H1 (cell line): ENCODE measurements around the gene VAT1L. TPM values are rescaled to one million over a fixed set of nuclear protein-coding genes. Genes with fewer than 3 reads are reported as not detected.

Experiments
- CBX8 ChIP-seq: fragments of 300-800, 300-1000 bp; sonication (generic); IDR thresholded peaks from 2 replicates; pipeline ENCODE4 v1.7.1; 2016; ENCODE audit warnings: low read depth, low read length, borderline replicate concordance
- CREB1 ChIP-seq: IDR thresholded peaks from 2 replicates; pipeline ENCODE4 v1.6.1; 2012; ENCODE audit warnings: inconsistent platforms
- NANOG ChIP-seq: IDR thresholded peaks from 2 replicates; pipeline ENCODE4 v1.6.1; 2011; ENCODE audit warnings: low read length, low read depth, mild to moderate bottlenecking, inconsistent platforms; ENCODE audit not compliant: insufficient read depth, poor library complexity, severe bottlenecking
- POU5F1 ChIP-seq: IDR thresholded peaks from 2 replicates; pipeline ENCODE4 v1.6.1; 2011; ENCODE audit warnings: low read depth, mild to moderate bottlenecking, low read length, moderate library complexity
- TEAD4 ChIP-seq: IDR thresholded peaks from 2 replicates; pipeline ENCODE4 v1.6.1; 2012; ENCODE audit warnings: low read depth, low read length, inconsistent platforms, mixed read lengths
- polyA plus RNA-seq, 7 experiments: library from polyadenylated mRNA; depleted of rRNA in 3 of 7; stranded (reverse) in 5 of 7; unstranded in 2 of 7; fragments of >200 nt in 5 of 7; fragments of 200-250 nt in 2 of 7; gene quantifications; 1 replicate in 5 of 7; 2 replicates in 1 of 7; 4 replicates in 1 of 7; pipeline versions ENCODE4 v1.2.1 to v1.2.3, GENCODE V29; 2011 to 2013; ENCODE audit warnings: missing spikeins in 2 of 7, mixed read lengths in 2 of 7
- total RNA-seq: library from RNA; stranded (reverse); fragmentation: NEBNext Ultra II Directional; extraction: Animal tissue kit (Norgen Biotek cat#: 25700); gene quantifications from 2 replicates; pipeline ENCODE4 v1.2.1, GENCODE V29; 2021
- TF ChIP-seq, protein P1 (sequence below): IDR thresholded peaks from 2 replicates; pipeline ENCODE4 v1.6.1; 2011; ENCODE audit warnings: low read depth, mild to moderate bottlenecking, low read length; ENCODE audit not compliant: insufficient read depth

The VAT1L gene
- total and polyA plus RNA-seq, 2 of the 8 experiments (the other 6 are each of a cell fraction or from before 2014, with no cell fraction given): 46.3 to 48.2 TPM

DNA sequence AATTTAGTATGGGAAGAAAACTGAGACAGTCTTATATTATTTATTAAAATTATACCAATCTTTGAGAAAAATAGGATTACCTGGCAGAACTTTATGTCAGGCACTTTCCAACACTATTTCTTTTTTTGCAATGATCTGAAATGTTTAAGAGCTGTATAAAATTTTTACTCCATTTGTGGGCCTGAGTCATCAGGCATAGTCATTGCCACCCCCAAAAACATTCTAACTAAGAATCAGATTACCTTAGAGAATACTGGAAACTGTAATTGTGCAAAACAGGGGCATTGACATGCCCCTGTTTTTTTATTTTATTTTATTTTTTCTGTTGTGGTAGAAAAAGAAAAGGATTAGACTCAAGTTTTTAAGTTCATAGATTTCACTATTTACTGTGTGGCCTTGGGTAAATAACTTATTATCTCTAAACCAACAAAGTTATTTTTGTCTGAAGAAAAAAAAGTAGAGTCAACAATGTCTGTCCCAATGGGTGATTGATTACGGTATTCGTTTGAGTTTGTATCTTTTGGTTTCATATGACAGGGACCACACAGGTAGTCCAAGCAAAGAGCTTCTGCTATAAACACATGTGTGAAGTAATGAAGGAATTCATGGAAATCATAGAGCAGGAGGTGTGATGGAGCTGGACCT lies 24.6 kb downstream of the VAT1L start (continued):
- TF ChIP-seq CREB1: no peak
- TF ChIP-seq NANOG: no peak
- TF ChIP-seq, protein P1, sequence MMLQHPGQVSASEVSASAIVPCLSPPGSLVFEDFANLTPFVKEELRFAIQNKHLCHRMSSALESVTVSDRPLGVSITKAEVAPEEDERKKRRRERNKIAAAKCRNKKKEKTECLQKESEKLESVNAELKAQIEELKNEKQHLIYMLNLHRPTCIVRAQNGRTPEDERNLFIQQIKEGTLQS: no peak
- TF ChIP-seq TEAD4: no peak
- TF ChIP-seq POU5F1: no peak
- TF ChIP-seq CBX8: no peak
- TF ChIP-seq, all 59 proteins: peak for 0
